T-cell (primary cell): ENCODE measurements around the gene HOXD13. TPM values are rescaled to one million over a fixed set of nuclear protein-coding genes. Genes with fewer than 3 reads are reported as not detected.

Source experiments
- ATAC-seq, 4 experiments: fragments of 200-7000 bp in 3 of 4; fragments of 150-1000 bp in 1 of 4; cut with Tn5 transposase; replicated peaks in 1 of 4; 1 replicate in 3 of 4; 2 replicates in 1 of 4; pipeline ENCODE4 v1.10.0; 2021; ENCODE audit warnings: moderate library complexity in 3 of 4, mild to moderate bottlenecking in 2 of 4, moderate number of reproducible peaks in 1 of 4
- CTCF ChIA-PET, 2 donors: fragments of 300-600 bp; sonication (Branson Sonifier 250); formaldehyde crosslinking; loops; one replicate each; lab custom pipeline; 2022; ENCODE audit warnings: antibody characterized with exemption in 2 of 2; lab: Charles Lee
- POLR2A ChIA-PET, 2 donors: fragments of 300-600 bp; sonication (Branson Sonifier 250); formaldehyde crosslinking; loops; one replicate each; lab custom pipeline; 2022; ENCODE audit warnings: antibody characterized with exemption in 2 of 2; lab: Charles Lee
- DNase-seq, 35 experiments: peaks; one replicate each; pipeline versions ENCODE4 v3.0.0 to v3.0.0-alpha.2; 2013 to 2023
- H3K27ac ChIP-seq: one replicate; pipeline ENCODE4 v1.5.1; 2013; ENCODE audit warnings: low read length
- H3K27me3 ChIP-seq, 2 experiments: replicated peaks in 1 of 2; 1 replicate in 1 of 2; 2 replicates in 1 of 2; pipeline versions ENCODE4 v1.6.1 to v1.7.0; 2013; ENCODE audit warnings: low read length in 1 of 2, mixed read lengths in 1 of 2; ENCODE audit not compliant: control insufficient read depth in 2 of 2, insufficient read depth in 2 of 2; ENCODE audit errors: extremely low read depth in 1 of 2
- H3K36me3 ChIP-seq, 2 donors: 1 replicate in 1 of 2; 2 replicates in 1 of 2; pipeline versions ENCODE4 v1.6.1 to v1.7.0; 2013; ENCODE audit warnings: low read length in 1 of 2; ENCODE audit not compliant: control insufficient read depth in 2 of 2, insufficient read depth in 1 of 2; ENCODE audit errors: extremely low read depth in 1 of 2
- H3K4me1 ChIP-seq, 2 experiments: 1 replicate in 1 of 2; 2 replicates in 1 of 2; pipeline versions ENCODE4 v1.6.1 to v1.7.0; 2013; ENCODE audit warnings: low read length in 2 of 2, mixed read lengths in 1 of 2; ENCODE audit not compliant: insufficient read depth in 2 of 2, control insufficient read depth in 1 of 2; ENCODE audit errors: extremely low read depth in 1 of 2
- H3K4me3 ChIP-seq, 2 donors: 1 replicate in 1 of 2; 2 replicates in 1 of 2; pipeline versions ENCODE4 v1.5.1 to v1.7.0; 2013; ENCODE audit warnings: mild to moderate bottlenecking in 2 of 2, low read length in 1 of 2, moderate library complexity in 1 of 2; ENCODE audit not compliant: control insufficient read depth in 1 of 2; ENCODE audit errors: extremely low read depth in 1 of 2
- H3K9me3 ChIP-seq: 2 replicates; pipeline ENCODE4 v1.7.0; 2013
- H3K27ac Mint-ChIP-seq, 2 donors: one replicate each; pipeline ENCODE4 v1.8.0; 2020 to 2021; ENCODE audit warnings: mild to moderate bottlenecking in 2 of 2, mixed read lengths in 2 of 2
- H3K27me3 Mint-ChIP-seq, 2 donors: one replicate each; pipeline ENCODE4 v1.8.0; 2021 to 2022; ENCODE audit warnings: mixed read lengths in 2 of 2
- H3K36me3 Mint-ChIP-seq: one replicate; pipeline ENCODE4 v1.8.0; 2021; ENCODE audit warnings: mixed read lengths
- H3K4me1 Mint-ChIP-seq, 3 donors: one replicate each; pipeline ENCODE4 v1.8.0; 2020 to 2022; ENCODE audit warnings: mixed read lengths in 3 of 3, mild to moderate bottlenecking in 1 of 3
- H3K4me3 Mint-ChIP-seq, 3 donors: one replicate each; pipeline ENCODE4 v1.8.0; 2020 to 2022; ENCODE audit warnings: mild to moderate bottlenecking in 3 of 3, mixed read lengths in 3 of 3, moderate library complexity in 3 of 3
- H3K9me3 Mint-ChIP-seq, 3 donors: one replicate each; pipeline ENCODE4 v1.8.0; 2020 to 2022; ENCODE audit warnings: mixed read lengths in 3 of 3
- WGBS: methylation state at CpG from one replicate; pipeline ENCODE4 v1.1.5; 2013; ENCODE audit warnings: missing lambda C conversion rate; ENCODE audit not compliant: insufficient coverage; 5-methylcytosine and 5-hydroxymethylcytosine counted together
- total RNA-seq, 35 experiments: library from RNA in 6 of 35; stranded (reverse) in 6 of 35; fragments of 120-200 nt in 1 of 35; gene quantifications; one replicate each; pipeline versions ENCODE4 v1.2.1 to v1.2.4 and lab custom pipeline; 2013 to 2026

HOXD13 gene
- total RNA-seq, 5 donors from 2014 or later (not counting 1 experiment from before 2014, with no cell fraction given), result not detected

GRCh38 chr2:176087330-176088047 is 5.0 kb upstream of the HOXD13 start:
- DNase-seq, result peak in 2 of 35 experiments; percentile 5 to 8
- H3K4me3 ChIP-seq, result peak overlapping the region in 1 of 2 donors; percentile 28
- Mint-ChIP-seq H3K27ac (no peak overlapping the region), H3K4me3 (peak overlapping the region in 1 of 3 donors; percentile 64), H3K27me3 (peaks cover 77 to 94% of the 10 kb centered on the region in 2 donors), H3K4me1 (peaks cover 13 to 14% (median 14%) of the 10 kb centered on the region in 3 donors), H3K36me3 (peaks cover 4% of the 10 kb centered on the region), H3K9me3 (peaks cover 0 to 13% (median 4%) of the 10 kb centered on the region in 3 donors)
- H3K36me3 ChIP-seq, result no peaks in the 10 kb centered on the region
- H3K27ac ChIP-seq, result no peak overlapping the region
- peaks cover 2% of the 10 kb centered on the region for H3K9me3 ChIP-seq
- no peak for ATAC-seq
- peaks cover 45 to 83% of the 10 kb centered on the region in 2 experiments for H3K27me3 ChIP-seq
- ChIA-PET POLR2A (no interaction called here), CTCF (no interaction called here)
- peaks cover 0 to 28% of the 10 kb centered on the region in 2 experiments for H3K4me1 ChIP-seq
- 19% methylated on average over 17 of the region's 29 CpGs for WGBS

- ATAC-seq, result peak in 2 of 4 experiments; percentile 29 to 36
- peaks cover 0 to 26% of the 10 kb centered on the region in 2 experiments for H3K4me1 ChIP-seq
- peak in 4 of 35 experiments; percentile 12 to 38 (median 16) for DNase-seq
- H3K27me3 Mint-ChIP-seq, result peaks cover 73 to 91% of the 10 kb centered on the region in 2 donors
- H3K27ac ChIP-seq, result no peak overlapping the region
- POLR2A ChIA-PET, result no interaction called here
- peaks cover 2% of the 10 kb centered on the region for H3K9me3 ChIP-seq
- H3K4me3 ChIP-seq, result peak overlapping the region in 1 of 2 donors; percentile 28
- CTCF ChIA-PET, result interaction anchor here in 1 of 2 donors (0.8 to 1.7 kb wide), 2 partner anchors 10 to 837 kb away, joined by 3 to 4 read pairs; no protein-coding TSS in a partner anchor
- H3K27me3 ChIP-seq, result peaks cover 45 to 80% of the 10 kb centered on the region in 2 experiments
- H3K27ac Mint-ChIP-seq, result peak overlapping the region in 1 of 2 donors; percentile 49
- 10% methylated on average over 28 of the region's 49 CpGs for WGBS
- no peaks in the 10 kb centered on the region for H3K36me3 ChIP-seq
- peak overlapping the region; percentile 39 to 64 (median 59) for H3K4me3 Mint-ChIP-seq
- H3K4me1 Mint-ChIP-seq, result peaks cover 14 to 17% (median 15%) of the 10 kb centered on the region in 3 donors
- H3K9me3 Mint-ChIP-seq, result peaks cover 0 to 13% (median 4%) of the 10 kb centered on the region in 3 donors
- peaks cover 4% of the 10 kb centered on the region for H3K36me3 Mint-ChIP-seq
Measured at GRCh38 chr2:176088048-176088936, 4.2 kb upstream of the HOXD13 start.

GRCh38 chr2:176088937-176089842 is 3.3 kb upstream of the HOXD13 start:
- POLR2A ChIA-PET, result no interaction called here
- Mint-ChIP-seq H3K36me3 (no peaks in the 10 kb centered on the region), H3K4me1 (peaks cover 22 to 23% (median 23%) of the 10 kb centered on the region in 3 donors), H3K4me3 (no peak overlapping the region), H3K9me3 (peaks cover 3 to 7% (median 4%) of the 10 kb centered on the region in 3 donors), H3K27me3 (peaks cover 73 to 91% of the 10 kb centered on the region in 2 donors), H3K27ac (no peak overlapping the region)
- no peak overlapping the region for H3K27ac ChIP-seq
- CTCF ChIA-PET, result interaction anchor here (0.5 to 1.7 kb wide), 3 partner anchors 9 to 1747 kb away, joined by 3 to 4 read pairs (median 3); no protein-coding TSS in a partner anchor
- DNase-seq, result no peak
- no peak for ATAC-seq
- WGBS, result 0% methylated on average over 1 of the region's 6 CpGs
- no peaks in the 10 kb centered on the region for H3K36me3 ChIP-seq
- peaks cover 46 to 78% of the 10 kb centered on the region in 2 experiments for H3K27me3 ChIP-seq
- H3K4me3 ChIP-seq, result no peak overlapping the region
- peaks cover 2% of the 10 kb centered on the region for H3K9me3 ChIP-seq
- H3K4me1 ChIP-seq, result peaks cover 0 to 31% of the 10 kb centered on the region in 2 experiments

- H3K9me3 Mint-ChIP-seq, result peaks cover 3 to 7% (median 4%) of the 10 kb centered on the region in 3 donors
- POLR2A ChIA-PET, result no interaction called here
- ATAC-seq, result no peak
- Histone ChIP-seq H3K36me3 (no peaks in the 10 kb centered on the region), H3K9me3 (peaks cover 2% of the 10 kb centered on the region), H3K27me3 (peaks cover 47 to 76% of the 10 kb centered on the region in 2 experiments), H3K4me3 (no peak overlapping the region), H3K27ac (no peak overlapping the region), H3K4me1 (peaks cover 0 to 27% of the 10 kb centered on the region in 2 experiments)
- H3K4me1 Mint-ChIP-seq, result peaks cover 22 to 23% (median 23%) of the 10 kb centered on the region in 3 donors
- no peak overlapping the region for H3K4me3 Mint-ChIP-seq
- DNase-seq, result no peak
- peaks cover 74 to 91% of the 10 kb centered on the region in 2 donors for H3K27me3 Mint-ChIP-seq
- no peaks in the 10 kb centered on the region for H3K36me3 Mint-ChIP-seq
- H3K27ac Mint-ChIP-seq, result no peak overlapping the region
- CTCF ChIA-PET, result interaction anchor here (0.5 to 1.7 kb wide), 2 partner anchors 839 to 1747 kb away, joined by 3 to 4 read pairs; no protein-coding TSS in a partner anchor
Measured at GRCh38 chr2:176089843-176090395, 2.6 kb upstream of the HOXD13 start.

DNA sequence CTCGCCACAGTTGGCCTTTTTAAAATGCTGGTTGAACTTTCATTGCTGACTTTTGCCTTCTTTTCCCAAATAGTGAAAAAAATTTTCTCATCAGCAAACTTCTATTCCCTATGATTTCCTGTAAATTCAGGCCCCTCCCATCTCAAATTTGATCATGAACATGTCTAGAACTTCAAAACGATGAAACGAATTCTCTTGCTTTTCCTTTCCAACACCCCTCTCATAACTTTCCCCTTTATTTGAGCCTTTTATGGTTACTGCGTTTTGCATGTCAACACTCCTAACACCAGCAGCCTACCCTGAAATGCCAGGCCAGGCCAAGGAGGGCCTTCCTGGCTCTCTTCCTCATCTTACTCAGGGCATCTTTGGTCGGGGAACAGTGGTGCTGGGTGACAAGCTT is 1.7 kb upstream of the HOXD13 start:
- DNase-seq (peak in 1 of 35 experiments; percentile 17), ATAC-seq (no peak)
- ChIA-PET POLR2A (no interaction called here), CTCF (no interaction called here)
- Mint-ChIP-seq H3K27ac (no peak overlapping the region), H3K9me3 (peaks cover 3 to 7% (median 4%) of the 10 kb centered on the region in 3 donors), H3K4me3 (no peak overlapping the region), H3K4me1 (peaks cover 22 to 23% (median 23%) of the 10 kb centered on the region in 3 donors), H3K27me3 (peaks cover 80 to 91% of the 10 kb centered on the region in 2 donors), H3K36me3 (no peaks in the 10 kb centered on the region)
- Histone ChIP-seq H3K9me3 (peaks cover 2% of the 10 kb centered on the region), H3K27me3 (peaks cover 50 to 72% of the 10 kb centered on the region in 2 experiments), H3K4me3 (no peak overlapping the region), H3K27ac (no peak overlapping the region), H3K4me1 (peaks cover 0 to 22% of the 10 kb centered on the region in 2 experiments), H3K36me3 (no peaks in the 10 kb centered on the region)
- WGBS, result 33% methylated on average over 4 of the region's 5 CpGs
